Femur (tissue), 1 donor: Measurements from ENCODE around the gene ZCCHC13.
"Not testable (repeated sequence)": the region's sequence is repeated elsewhere in the genome, so short reads cannot be mapped to it uniquely, and the experiment has no call there.

Source experiments
- DNase-seq: peaks from one replicate; pipeline ENCODE4 v3.0.0-alpha.2; 2017

The ZCCHC13 gene

DNA sequence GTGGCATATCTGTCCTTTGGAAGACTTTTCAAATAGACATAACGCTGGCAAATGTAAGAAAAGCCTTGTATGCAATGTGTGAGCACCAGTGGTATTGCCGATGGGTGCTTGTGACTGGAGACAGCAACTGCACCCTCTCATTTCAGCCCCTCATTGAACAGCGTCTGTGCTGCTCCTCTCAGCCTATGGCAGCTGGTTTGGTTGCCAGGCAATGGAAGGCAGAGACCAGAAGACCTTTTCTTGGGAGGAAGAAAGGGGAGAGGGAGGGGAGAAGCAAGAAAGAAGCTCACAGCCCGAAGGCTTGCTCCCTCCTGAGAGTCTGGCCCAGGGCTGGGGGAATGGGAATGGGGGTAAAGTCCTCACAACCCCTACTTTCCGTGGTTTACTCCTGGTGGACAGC is 20.2 kb downstream of the ZCCHC13 start:
- DNase-seq: no peak

DNA sequence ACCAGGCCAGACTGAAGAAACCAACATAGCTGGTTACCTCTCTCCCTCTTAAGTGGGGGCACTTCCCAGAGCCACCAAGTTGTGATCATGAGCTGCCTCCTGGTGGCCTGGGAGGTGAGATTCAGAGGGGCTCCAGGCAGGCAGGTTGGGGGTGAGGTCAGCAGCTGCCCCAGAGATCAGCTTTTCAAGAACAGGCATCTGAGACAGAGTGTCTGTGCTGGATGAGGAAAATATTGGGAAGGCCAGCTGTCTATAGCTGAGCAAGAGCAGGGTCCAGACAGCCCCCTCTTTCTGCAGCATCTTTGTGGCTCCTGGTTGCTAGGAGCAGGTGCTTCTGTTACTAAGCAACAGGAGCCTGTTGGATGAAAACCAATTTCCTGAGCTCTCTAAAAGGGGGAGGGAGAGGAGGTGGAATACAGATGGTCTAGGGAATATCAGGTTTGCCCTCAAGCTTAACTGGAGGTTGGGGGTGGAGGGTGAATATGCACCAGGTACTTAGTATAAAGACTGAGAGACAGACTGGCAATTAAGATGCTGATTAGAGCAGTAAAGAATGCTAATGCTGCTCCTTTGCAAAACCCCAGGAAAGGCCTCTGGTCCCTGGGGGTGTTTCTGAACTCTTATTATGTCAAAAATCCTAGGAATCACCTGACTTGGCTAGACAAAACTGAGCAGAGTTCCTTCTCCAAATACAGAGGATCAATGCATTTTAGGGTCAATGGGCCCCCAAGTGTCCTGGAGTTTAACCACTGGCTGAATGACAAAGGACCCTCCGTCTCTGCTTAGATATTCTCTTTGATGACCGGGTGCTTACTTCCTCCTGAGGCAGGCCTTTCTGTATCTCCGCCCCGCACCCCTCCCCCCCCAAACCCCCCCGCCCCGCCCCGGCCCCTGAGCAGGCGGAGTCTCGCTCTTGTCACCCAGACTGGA is 21.4 kb downstream of the ZCCHC13 start:
- no peak for DNase-seq

GRCh38 chrX:74338852-74339251 is 34.9 kb downstream of the ZCCHC13 start:
- DNase-seq: no peak

DNA sequence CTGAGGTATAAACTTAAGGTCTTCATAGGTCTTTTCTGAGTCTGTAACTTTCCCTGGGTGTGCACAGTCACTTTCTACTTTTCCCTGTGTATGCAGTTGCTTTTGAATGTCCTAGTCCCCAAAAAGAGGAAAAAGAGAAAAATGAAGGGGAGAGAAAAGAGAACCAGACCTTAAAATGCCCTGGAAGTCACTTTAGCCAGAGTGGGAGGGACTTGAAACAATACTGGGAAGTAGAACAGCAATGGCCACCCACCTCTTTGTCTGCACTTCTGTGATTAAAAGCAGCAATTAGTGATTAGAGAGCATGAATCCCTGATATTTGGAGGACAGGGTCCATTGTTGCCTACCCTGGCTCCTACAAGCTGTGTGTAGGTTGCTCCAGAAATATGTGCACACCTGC is 36.1 kb downstream of the ZCCHC13 start:
- DNase-seq: no peak

GRCh38 chrX:74342211-74342610 is 38.2 kb downstream of the ZCCHC13 start:
- not testable (repeated sequence) for DNase-seq

DNA sequence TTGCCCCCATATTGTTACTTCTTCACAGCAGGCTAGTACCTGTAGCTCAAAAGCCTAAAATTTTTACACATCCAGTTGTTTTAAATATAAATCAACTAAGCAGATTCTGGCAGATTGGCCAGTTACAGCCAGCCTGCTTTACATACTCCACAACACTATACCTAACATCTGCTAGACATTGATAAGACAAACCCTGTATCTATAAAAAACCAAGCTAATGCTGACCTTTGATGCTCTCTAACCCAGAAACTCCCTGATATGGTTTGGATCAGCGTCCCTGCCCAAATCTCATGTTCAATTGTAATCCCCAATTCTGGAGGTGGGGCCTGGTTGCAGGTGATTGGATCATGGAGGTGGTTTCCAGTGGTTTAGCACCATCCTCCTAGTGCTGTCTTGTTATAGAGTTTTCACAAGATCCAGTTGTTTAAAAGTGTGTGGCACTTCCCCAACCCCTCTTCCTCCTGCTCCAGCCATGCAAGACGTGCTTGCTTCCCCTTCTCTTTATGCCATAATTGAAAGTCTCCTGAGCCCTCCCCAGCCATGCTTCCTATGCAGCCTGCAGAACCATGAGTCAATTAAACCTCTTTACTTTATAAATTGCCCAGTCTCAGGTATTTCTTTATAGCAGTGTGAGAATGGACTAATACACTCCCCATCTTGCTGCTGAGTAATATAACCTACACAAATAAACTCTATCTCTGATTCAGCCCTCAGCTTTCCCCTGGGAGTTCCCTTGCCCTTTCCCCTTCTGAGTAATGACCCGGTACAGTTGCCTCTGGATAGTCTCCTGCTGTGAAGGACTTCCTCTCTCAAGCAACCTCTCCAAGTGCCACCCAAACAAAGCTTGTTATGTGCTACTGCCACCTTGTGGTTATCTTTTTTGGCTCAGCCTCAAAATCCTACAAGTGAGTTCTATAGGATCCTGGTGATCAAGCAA is 39.6 kb downstream of the ZCCHC13 start:
- DNase-seq: peak; percentile 31

DNA sequence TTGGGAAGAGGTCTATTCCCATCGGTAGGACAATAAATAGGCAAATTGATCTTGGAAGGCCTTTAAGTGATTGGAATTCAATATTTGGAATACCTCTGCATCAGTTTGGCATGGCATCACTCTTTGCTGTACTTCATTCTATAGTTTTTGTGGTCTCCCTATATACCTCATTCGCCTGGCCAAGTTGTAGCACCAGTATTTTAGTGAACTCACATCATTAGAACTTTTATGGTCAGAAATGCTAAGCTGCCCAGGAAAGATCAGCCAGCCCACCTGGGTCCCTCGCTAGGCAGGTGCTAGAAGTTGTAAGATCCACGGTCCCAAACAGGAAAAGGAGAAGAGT is 40.3 kb downstream of the ZCCHC13 start:
- DNase-seq: no peak

DNA sequence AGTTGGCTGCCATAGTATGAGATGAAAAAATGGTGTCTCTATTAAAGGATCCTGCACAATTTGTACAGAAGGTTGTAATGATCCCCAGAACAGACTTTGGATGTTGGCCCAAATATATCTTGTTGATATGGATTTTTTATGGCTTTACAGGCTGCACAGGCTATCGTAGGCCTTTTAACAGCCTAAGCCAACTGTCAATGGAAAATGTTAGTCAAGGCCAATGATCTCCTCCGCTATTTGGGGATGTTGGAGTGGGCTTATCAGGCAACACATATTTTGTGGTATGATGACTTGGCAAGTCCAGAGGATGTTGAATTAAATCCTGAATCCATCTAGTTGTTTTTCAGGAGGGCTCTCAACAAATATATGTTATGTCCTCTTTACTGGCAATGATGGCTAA is 42.1 kb downstream of the ZCCHC13 start:
- no peak for DNase-seq

GRCh38 chrX:74349387-74349786 is 45.4 kb downstream of the ZCCHC13 start:
- no peak for DNase-seq

- no peak for DNase-seq
These were observed 47.8 kb downstream of the ZCCHC13 start for GRCh38 chrX:74351760-74352159.

GRCh38 chrX:74353984-74354383 is 50.0 kb downstream of the ZCCHC13 start:
- no peak for DNase-seq
